ENCODE results near the gene ICOSLG.
"Not testable (repeated sequence)": the region's sequence is repeated elsewhere in the genome, so short reads cannot be mapped to it uniquely, and the experiment has no call there.

The ICOSLG gene

GRCh38 chr21:44263768-44264167 is 23.0 kb upstream of the ICOSLG start:
- no peak for DNase-seq (ENCODE audit: low spot score)

DNA sequence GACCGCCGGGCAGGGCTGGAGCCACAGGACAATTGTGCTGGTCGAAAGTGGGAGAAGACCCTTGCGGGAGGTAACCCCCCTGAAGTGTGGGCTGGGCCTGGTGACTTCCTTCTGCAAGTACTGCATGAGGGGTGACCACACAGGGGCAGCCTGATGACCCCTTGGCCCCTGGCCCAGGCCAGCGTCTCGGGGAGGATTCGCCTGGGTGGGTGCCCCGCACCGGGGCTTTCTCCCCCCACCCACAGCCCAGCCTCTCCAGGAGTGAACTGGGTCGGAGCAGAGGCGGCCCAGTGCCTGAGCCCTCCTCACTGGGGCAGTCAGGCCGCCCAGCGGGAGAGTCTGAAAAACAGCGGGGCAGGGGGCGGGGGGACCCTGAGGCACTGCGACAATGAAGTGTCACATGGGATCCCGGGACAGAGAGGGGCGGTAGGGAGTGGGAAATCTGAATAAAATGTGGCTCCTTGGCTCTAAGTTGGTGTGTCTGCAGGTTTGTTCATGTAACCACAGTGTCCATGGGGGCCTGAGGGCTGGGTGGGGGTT is 22.5 kb upstream of the ICOSLG start:
- no peak for DNase-seq (ENCODE audit: low spot score)

DNA sequence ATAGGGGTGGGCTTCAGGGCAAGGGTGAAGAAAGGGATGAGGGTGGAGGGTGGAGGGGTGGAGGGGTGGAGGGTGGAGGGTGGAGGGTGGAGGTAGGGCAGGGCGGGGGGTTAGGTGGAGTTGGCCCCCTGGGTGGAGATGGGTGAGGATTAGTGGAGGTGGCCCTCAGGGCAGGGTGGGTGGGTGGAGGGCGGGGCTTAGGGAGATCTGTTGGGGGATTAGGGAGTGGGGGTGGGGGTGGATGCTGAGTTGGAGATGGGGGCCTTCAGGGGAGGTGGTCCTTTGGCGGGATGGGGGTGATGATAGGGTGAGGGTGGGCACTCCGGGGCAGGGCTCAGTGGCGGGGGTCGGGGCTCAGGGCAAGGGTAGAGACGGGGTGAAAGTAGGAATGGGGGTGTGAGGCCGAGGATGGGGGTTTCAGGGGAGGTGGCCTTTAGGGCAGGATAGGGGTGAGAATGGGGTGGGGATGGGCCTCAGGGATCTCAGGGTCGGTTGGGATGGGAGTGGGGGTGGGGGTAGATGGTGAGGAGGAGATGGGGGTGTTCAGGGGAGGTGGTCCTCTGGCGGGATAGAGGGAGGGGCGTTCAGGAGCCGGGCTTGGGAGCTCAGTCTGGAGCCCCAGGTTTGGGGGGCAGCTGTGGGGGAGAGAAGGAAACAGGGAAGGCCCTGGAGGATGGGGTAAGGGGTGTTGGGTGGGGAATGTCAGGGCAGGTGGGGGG is 21.8 kb upstream of the ICOSLG start:
- DNase-seq (ENCODE audit: low spot score) = no peak

GRCh38 chr21:44261675-44262295 is 21.0 kb upstream of the ICOSLG start, which contains the start of gene DNMT3L:
Gene DNMT3L (minus strand): TSS chr21:44261897. CDS start chr21:44261259, 638 bp downstream.
- no peak for DNase-seq (ENCODE audit: low spot score)

DNA sequence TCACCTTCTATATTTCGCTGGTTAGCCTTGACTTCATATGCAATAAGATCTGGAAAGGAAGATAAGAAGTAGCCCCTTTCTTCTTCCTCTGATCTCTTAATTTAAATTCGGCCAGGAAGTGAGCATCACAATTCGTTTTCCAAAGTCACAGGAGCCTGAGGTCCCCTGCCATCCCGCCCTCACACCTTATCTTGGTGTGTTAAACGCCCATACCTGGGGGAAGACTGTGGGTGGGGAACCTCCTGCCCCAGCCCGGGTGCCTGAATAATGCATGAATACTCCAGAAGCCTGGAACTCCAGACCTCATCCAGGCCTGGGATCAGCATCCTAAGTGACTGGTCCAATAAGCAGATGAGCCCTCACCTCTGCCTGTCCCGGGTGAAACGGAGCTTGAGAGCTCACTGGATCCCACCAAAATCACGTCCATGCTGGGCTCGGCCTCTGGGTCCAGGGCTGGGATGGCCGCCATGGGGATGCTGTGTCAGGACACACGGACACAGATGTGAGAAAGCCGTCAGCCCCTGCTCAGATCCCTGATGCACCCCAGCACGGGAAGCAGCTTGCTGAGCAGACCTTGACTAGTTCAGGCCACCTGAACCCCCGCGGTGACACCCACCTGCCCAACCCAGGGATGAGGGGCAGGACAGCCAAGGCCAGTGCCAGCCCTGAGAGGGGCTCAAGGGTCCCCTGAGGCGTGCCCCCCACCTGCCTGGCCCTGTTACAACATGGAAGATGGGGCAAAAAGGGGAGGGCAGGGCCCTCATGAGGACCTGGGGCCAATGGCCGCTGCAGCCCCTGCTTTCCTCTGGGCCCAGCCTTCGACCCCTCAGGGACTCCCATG is 20.3 kb upstream of the ICOSLG start:
- DNase-seq (ENCODE audit: low spot score) = no peak

DNA sequence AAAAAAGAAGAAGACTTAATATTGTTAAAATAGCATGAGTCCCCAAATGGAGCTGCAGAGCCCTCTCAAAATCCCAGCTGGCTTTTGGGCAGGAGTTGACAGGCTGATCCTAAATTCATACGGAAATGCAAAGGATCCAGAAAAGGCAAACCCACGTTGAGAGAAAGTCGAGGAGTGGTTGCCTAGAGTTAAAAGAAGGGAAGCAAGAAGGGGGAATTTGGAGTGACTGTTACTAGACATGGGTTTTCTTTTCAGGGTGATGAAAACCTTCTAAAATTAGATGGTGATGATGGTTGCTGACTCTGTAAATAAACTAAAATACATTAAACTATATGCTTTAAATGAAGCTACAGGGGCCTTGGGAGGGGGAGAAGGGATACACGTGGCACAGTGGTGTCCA is 19.3 kb upstream of the ICOSLG start:
- no peak for DNase-seq (ENCODE audit: low spot score)

- no peak for DNase-seq (ENCODE audit: low spot score)
These were observed 18.5 kb upstream of the ICOSLG start for GRCh38 chr21:44259082-44259705.

DNA sequence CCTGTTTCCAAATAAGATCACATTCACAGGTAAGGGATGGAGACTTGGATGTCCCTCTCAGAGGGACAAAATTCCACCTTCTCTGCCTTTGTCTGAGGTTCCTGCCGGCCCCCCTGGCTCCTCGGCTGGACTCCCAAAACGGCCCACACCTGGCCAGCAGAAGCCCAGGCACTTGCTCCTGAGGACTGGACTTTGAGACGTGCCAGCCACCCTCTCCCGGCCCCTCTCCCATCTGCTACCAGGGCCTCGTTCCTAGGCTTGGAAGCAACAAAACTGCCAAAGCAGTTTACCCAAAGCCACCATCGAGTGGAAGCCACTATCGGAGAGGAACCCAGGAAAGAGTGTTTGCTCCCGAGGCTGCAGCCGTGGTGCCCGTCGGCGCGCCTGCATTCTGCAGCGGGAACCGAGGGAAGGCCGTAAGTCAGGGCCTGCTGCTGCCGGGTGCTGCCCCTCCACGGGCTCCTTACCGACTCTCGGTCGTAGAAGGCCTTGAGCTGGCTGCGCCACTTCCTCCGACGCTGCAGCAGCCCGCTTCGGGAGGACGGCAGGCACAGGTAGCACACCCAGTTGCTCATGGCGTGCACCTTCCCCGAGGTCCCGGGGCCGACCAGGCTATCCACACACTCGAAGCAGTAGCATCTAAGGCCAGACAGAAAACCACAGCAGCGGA is 17.4 kb upstream of the ICOSLG start:
- no peak for DNase-seq (ENCODE audit: low spot score)

DNA sequence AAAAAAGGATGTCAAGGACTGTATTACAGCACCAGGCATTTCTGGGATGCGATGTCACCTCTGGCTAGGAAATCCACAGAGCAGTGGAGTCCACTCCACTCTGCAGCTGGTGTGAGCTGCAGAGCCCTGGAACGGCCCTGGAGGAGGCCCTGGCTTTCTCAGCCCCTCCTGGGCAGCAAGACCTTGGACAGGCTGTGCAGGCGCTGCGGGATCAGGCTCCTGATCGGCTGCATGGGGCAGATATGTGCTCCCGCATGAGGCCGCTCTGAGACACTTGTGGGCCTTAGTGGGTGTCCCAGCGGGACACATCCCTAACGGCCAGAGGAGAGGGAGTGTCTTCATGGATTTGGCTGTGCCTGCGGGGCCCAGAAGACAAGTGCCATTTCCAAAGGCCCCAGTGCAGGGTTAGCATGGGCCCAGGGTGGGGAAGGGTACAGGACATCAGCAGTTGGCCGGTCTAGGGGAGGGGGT is 14.8 kb upstream of the ICOSLG start:
- no peak for DNase-seq (ENCODE audit: low spot score)

DNA sequence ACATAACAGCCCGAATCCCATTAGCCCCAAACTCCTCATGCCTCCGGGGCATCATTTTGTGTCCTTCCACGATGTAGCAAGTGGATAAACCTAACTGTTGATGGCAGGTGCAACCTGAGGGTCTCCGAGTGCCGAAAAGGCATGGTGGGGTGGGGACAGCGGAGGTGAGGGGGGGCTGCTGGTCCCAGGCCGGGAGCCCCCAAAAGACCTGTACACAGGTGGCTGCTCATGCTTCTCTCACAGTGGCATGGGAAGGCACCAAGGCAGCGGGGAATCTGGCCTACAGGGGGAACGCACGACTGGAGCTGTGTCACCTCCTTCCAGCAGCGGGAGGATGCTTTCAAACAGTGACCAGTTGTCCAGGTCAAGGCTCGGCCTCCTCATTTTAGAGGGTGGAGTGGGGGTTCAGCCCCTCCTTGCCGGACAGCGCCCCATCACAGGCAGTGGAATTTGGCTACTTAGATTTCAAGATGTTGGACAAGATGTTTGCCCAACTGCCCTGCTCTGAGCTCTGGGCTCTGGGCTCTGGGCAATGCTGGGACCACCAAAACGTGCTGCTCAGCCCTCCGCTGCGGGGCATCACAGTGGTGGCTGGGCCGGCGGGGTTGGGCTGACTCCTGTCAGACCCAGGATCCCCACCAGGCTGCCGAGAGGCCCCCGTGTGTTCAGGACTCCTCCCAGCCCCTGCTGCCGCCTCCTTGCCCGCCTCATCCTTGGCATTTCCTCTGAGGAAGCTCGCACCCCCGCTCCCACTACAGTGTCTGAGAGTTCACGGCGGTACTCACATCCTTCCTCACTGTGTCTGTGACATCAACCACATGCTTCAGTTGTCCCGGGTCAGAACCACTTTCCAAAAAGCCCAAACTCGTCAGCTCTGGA is 13.3 kb upstream of the ICOSLG start:
- DNase-seq (ENCODE audit: low spot score) = no peak

- not testable (repeated sequence) for DNase-seq (ENCODE audit: low spot score)
These were observed 8.7 kb upstream of the ICOSLG start for GRCh38 chr21:44249204-44250037.

DNA sequence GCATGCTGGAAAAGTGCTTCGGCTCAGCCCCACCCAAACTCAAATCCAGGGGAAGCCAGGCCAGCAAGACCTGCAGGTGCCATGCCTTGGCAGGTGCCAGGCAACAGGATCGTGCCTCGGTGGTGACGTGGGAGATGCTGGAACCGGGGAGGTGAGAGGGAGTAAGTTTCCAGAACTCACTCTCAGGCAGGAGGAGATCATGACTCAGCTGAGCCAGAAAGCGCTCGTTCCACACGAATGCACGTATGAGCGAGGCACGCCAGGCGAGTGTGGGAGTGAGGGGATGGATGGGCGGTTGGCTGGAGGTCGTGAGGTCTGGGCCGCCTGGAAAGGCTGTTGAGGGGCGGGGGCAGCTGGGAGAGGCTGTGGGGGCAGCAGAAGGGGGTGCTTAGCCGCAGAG is 7.2 kb upstream of the ICOSLG start:
- not testable (repeated sequence) for DNase-seq (ENCODE audit: low spot score)

DNA sequence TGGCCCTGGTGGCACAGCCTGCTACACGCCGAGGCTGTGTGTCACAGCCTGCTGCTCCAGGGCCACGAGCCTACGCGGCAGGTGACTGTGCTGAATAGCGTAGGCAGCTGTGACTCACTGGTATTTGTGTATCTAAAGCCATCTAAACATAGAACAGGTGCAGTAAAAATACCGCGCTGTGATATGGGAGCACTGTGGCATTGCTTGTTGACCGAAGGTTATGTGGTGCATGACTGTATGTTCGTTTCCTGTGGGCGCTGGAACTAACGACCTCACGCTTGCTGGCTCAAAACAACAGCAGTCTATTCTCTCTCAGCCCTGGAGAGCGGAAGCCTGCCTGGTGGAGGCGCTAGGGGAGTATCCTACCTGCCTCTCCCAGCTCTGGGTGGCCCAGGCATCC is 3.2 kb upstream of the ICOSLG start:
- DNase-seq (ENCODE audit: low spot score) = not testable (repeated sequence)

DNA sequence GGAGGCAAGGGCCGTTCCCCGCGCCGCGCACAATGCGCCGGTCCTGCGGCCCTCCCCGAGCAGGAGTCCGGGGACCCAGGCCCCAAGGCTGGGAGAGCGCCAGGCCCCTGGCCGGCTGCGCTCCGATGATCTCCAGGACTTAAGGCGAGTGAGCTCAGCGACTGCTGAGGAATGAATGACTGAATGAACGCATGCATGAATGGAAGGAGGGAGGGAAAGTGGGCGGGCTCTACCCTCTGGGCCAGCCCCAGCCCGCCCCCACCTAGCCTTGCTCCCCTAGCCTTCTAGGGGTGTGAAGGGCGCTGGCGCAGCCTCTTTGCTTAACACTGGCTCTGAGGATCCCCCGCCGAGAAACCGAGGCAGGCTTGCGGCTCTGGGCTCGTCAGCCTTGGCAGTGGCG is 538 bp upstream of the ICOSLG start:
- not testable (repeated sequence) for DNase-seq (ENCODE audit: low spot score)

DNA sequence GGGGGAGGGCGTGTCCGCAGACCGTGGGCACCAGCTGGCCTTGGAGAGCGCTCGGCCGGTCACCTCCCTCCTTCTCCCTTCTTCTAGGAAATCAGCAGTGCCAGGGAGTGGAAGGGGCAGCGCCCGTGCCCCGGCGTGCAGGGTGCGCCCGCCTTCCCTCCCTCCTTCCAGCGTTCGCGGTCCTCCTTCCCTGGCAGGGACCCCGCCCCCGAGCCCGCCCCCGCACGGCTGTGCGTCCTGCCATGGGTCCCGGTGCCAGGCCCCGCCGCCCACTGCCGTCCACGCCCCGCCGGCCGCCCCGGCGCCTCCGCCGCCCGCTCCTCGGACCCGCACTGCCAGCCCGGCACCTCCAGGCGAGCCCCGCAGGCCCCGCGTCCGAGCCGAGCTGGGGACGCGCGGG is 390 bp downstream of the ICOSLG start:
- not testable (repeated sequence) for DNase-seq (ENCODE audit: low spot score)

- not testable (repeated sequence) for DNase-seq (ENCODE audit: low spot score)
These were observed 11.2 kb downstream of the ICOSLG start for GRCh38 chr21:44229561-44229960.

DNA sequence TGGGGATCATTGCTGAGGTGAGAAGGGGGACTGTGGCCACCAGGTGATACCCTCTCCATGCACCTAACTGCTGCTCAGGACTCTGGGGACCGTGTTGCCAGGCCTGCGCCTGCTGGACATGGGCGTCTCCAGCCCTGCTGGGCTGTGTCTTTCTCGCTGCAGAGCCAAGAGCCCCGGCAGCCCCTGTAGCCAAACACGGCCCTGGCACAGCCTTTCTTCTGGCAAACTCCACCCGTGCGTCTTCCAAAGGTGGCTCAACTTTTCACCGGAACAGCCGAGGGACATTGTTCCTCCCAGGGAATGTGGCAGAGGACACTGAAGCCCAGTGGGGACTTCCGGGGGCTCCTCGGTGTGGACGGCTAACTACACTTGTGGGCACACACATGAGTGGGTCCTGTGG is 12.6 kb downstream of the ICOSLG start:
- not testable (repeated sequence) for DNase-seq (ENCODE audit: low spot score)

DNA sequence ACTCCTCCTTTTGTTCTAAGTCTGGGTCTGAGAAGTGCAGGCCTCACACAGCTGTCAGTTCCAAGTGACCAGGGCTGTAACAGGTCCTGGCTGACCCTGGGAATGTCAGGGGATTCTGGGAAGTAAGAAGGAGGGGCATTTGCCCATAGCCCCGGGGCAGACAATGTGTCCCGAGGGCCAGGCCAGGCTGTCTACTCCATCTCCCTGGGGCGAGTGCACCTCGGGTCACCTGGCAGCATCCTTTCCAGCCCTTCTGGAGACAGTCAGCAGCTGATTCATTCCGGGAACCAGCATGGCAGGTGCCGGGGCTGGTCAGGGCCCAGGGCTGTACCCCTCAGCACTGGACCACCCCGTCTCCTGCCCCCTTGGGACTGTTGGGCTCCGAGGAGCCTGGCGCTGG is 13.1 kb downstream of the ICOSLG start:
- not testable (repeated sequence) for DNase-seq (ENCODE audit: low spot score)

- DNase-seq (ENCODE audit: low spot score) = not testable (repeated sequence)
These were observed 15.1 kb downstream of the ICOSLG start for GRCh38 chr21:44225605-44226004.

Measured in Ammon's horn (tissue), 1 donor.